GM18858 (cell line): ENCODE measurements around the gene MROH8.

Source experiments
- ATAC-seq: cut with Tn5 transposase; IDR thresholded peaks from one replicate; pipeline ENCODE4 v1.9.1; 2021; ENCODE audit not compliant: unreplicated experiment

Gene MROH8

GRCh38 chr20:37200376-37200775 is 21.0 kb upstream of the MROH8 start:
- no peak for ATAC-seq

- ATAC-seq = no peak
These were observed 19.7 kb upstream of the MROH8 start for GRCh38 chr20:37198932-37199660.

- no peak for ATAC-seq
These were observed 15.5 kb upstream of the MROH8 start for GRCh38 chr20:37194621-37195417.

- no peak for ATAC-seq
These were observed 14.5 kb upstream of the MROH8 start for GRCh38 chr20:37193821-37194220.

GRCh38 chr20:37193226-37193625 is 13.9 kb upstream of the MROH8 start:
- ATAC-seq = no peak

- ATAC-seq = no peak
These were observed 12.9 kb upstream of the MROH8 start for GRCh38 chr20:37192137-37192854.

GRCh38 chr20:37190354-37191112 is 11.2 kb upstream of the MROH8 start:
- no peak for ATAC-seq

- no peak for ATAC-seq
These were observed 10.2 kb upstream of the MROH8 start for GRCh38 chr20:37189416-37190016.

GRCh38 chr20:37188787-37189186 is 9.4 kb upstream of the MROH8 start:
- no peak for ATAC-seq

GRCh38 chr20:37185686-37186085 is 6.3 kb upstream of the MROH8 start:
- ATAC-seq = no peak

- no peak for ATAC-seq
These were observed 556 bp upstream of the MROH8 start for GRCh38 chr20:37179683-37180524.

- ATAC-seq = no peak
These were observed 6.5 kb downstream of the MROH8 start for GRCh38 chr20:37172836-37173235.

- no peak for ATAC-seq
These were observed 12.5 kb downstream of the MROH8 start for GRCh38 chr20:37166867-37167266.

- ATAC-seq = no peak
These were observed 14.3 kb downstream of the MROH8 start for GRCh38 chr20:37165031-37165430.

- ATAC-seq = no peak
These were observed 15.4 kb downstream of the MROH8 start for GRCh38 chr20:37163832-37164554.

GRCh38 chr20:37162646-37163045 is 16.7 kb downstream of the MROH8 start:
- no peak for ATAC-seq

- no peak for ATAC-seq
These were observed 17.4 kb downstream of the MROH8 start for GRCh38 chr20:37161830-37162549.

GRCh38 chr20:37160683-37161082 is 18.7 kb downstream of the MROH8 start:
- ATAC-seq = no peak
